8988T (cell line): ENCODE results near the gene AAK1.
"Not testable (repeated sequence)": the region's sequence is repeated elsewhere in the genome, so short reads cannot be mapped to it uniquely, and the experiment has no call there.

Experiments
- DNase-seq: peaks from one replicate; pipeline ENCODE4 v3.0.0; 2011

The AAK1 gene

GRCh38 chr2:69592511-69592910 lies 51.0 kb downstream of the AAK1 start:
- DNase-seq, result no peak

DNA sequence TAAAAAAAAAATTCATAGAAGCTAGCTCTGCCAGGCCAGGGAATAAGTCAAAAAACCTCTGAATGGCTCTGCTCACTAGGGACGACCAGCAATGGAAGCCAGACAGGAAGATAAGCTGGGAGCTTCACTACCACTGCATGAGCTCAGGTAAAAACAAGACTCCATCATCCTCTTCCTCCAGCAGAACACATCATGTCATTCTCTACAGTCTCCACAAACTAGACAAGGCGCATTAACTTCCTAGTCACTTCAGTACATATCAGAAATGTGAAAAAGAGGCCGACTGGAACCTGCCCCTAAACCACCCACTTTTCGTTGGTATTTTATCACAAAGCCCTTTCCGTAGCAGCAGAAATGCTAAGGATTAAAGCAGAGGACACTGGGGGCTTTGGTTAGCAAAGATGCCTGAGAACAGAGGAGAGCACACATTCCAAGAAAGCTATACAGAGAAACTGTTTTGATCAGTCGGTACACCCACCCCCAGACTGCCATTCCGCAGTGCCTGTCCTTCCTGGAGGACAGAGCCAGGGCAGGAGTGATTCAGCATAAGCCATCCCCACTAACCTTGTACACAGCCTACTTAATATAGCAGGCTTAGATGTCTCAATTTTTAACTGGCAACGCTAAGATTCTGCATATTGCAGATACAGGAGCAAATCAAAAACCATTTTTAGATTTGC lies 53.4 kb downstream of the AAK1 start:
- DNase-seq, result no peak

DNA sequence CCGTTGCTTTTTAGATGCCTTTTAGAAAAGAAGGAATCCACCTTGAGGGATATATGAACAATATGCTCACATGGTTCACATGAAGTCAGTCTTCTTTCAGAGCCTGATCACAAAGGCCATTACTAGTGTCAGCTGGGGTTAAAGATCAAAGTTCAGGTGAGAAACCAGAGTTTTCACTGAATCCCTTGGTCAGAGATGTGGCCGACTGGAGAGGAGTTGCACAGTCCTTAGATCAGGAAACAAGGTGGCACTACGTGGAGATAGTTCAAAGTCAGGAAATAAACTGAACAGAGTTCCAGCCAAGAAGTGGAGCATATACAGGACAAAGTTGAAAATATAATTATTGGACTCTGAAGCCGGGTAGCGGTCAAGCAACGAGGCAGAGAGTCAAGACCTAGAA lies 54.6 kb downstream of the AAK1 start:
- no peak for DNase-seq

- DNase-seq, result no peak
Measured at GRCh38 chr2:69588403-69588802, 55.1 kb downstream of the AAK1 start.

GRCh38 chr2:69585855-69586555 lies 57.5 kb downstream of the AAK1 start:
- DNase-seq, result no peak

DNA sequence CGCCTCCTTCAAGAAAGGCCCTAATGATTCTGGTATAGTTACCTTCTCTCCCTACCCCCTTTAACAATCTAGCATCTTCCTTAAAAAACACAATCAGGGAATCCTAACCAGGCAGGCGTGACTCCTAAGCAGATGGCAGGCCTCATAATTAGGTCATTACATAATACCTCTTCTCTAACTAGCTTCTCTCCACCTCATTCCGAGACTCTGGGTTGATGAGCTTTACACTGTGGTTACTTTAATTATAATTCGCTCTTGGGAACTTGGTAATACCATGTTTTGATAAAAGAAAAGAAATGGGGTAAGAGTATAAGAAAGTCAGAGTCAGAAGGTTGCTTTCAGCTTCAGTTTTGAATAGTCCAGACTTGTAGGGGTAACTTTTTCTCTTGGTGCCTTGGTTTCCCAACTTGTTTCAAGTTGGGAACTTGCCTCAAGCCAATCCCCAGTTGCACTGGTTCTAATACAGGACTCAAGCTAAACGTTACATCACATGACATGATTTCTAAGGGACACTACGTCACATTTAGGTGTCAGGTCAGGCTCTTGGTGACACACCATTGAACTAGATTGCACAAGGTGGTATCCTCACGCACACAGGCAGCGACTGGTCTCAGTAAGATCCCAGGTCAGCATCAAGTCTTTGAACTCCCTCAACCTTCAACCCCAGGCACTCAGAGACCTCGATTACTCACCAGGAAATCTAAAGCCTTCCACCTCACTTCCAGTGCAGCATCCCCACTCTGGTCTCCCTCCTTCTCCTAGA lies 59.2 kb downstream of the AAK1 start:
- DNase-seq, result no peak

GRCh38 chr2:69583321-69583833 lies 60.2 kb downstream of the AAK1 start:
- no peak for DNase-seq

GRCh38 chr2:69582582-69583176 lies 60.9 kb downstream of the AAK1 start:
- no peak for DNase-seq

DNA sequence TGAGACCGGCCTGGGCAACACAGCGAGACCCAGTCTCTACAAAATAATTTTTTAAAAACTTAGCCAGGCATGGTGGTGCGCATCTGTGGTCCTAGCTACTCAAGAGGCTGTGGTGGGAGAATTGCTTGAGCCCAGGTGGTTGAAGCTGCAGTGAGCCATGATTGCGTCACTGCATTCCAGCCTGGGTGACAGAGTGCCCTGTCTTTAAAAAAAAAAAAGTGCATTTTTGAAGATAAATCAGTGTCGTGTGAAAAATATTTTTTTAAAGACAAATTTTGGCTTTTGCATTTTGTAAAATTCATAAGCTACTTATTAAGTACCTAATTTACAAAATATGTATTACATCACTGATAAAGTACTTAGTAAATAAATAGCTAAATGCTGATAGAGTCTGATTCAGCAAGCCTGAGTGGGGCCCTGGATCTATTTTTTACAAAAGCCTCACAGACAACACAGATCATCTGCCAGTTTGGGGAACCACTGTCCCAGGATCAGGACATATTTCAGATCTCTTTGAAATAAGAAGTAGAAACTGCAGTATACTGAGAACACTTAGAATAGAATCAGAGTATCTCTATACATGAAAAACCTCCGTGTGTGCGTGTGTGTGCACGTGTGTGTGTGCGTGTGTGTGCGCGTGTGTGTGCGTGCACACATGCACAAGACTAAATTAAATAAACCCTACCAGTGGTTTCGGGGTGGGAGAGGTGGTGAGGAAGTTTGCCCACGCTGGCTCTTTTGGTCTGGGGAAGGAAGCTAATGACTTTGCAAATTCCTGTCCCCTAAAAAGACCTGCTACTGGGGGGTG lies 61.6 kb downstream of the AAK1 start:
- DNase-seq, result no peak

- DNase-seq, result no peak
Measured at GRCh38 chr2:69580486-69580885, 63.1 kb downstream of the AAK1 start.

- DNase-seq, result no peak
Measured at GRCh38 chr2:69579536-69579935, 64.0 kb downstream of the AAK1 start.

- DNase-seq, result no peak
Measured at GRCh38 chr2:69578198-69578540, 65.4 kb downstream of the AAK1 start.

- DNase-seq, result no peak
Measured at GRCh38 chr2:69577467-69578197, 65.9 kb downstream of the AAK1 start.

DNA sequence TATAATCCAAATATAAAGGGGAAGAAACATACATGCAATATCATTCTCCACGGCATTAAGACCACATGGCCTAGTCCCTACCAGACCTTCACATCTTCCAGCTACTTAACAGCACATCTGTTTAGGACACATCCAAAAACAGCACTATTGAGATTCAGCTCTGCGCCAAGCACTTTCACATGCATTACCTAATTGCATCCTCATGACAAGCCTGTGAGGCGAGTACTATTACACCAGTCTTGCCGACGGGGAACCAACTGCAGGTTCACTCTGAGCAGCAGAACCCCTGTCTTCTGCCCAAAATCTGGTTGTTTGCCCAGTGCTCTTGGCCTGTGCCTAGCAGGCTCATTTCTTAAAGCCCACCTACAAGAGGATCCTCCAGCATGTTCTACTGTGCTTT lies 66.7 kb downstream of the AAK1 start:
- no peak for DNase-seq

DNA sequence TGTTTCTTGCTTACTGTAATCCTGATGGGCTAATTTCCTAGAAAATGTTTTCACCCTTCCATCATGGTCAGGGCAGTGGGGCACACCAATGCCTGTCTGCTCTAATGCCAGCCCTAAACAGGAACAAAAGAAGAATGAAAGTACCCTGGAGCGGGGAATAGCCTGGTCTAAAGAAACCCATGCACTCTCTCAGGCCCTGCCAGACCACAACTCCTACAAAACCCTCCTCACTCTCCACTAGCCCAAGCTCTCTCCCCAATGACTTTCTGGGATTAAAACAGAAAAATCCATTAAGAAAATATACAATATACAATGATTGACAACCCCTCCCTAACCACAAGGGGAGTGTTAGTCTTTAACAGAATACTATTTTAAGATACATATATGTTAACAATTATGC lies 67.6 kb downstream of the AAK1 start:
- DNase-seq, result no peak

DNA sequence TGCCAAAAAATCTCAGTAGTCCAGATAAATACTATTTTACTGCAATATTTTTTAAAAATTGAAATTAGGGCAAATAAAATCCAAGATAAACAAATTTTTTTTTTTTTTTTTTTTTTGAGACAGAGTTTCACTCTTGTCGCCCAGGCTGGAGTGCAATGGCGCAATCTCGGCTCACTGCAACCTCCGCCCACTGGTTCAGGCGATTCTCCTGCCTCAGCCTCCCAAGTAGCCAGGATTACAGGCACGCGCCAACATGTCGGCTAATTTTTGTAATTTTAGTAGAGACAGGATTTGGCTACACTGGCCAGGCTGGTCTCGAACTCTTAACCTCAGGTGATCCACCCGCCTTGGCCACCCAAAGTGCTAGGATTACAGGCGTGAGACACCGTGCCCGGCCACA lies 68.2 kb downstream of the AAK1 start:
- not testable (repeated sequence) for DNase-seq

GRCh38 chr2:69572641-69573040 lies 70.9 kb downstream of the AAK1 start:
- DNase-seq, result no peak

DNA sequence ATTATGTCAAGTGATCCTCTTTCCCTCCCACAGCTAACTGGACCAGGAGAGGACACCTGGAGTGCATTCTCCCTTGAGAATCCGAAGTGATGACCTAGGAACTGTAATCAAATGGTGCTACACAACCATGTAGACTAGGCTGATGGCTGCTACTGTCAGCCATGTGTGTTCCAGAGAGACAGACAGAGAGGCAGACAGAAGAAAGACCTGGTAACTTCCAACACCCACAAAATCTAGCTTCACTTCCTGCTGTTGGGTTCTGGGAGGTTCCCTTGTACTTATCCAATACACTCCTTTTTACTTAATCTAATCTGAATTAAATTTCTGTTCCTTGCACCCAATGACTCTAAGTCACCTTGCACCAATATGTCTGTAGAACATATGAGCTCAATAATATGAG lies 72.3 kb downstream of the AAK1 start:
- no peak for DNase-seq

DNA sequence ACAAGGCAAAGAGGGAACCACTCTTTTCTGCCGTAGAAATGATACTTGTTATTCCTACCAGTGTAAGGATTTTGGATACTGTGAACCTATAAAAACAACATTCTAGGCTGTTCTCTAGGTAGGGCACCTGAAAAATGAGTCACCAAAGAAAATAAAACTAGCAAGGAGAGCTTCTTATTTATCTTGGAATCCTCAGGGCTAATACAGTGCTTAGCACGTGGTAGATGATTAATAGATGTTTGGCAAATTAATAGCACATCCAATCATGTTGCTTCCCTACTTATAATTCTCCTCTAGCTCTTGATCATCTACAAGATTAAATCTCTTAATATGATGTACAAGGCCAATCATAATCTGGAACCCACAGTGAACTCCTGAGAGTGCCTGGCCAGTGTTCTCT lies 73.1 kb downstream of the AAK1 start:
- DNase-seq, result no peak

- no peak for DNase-seq
Measured at GRCh38 chr2:69567909-69568300, 75.6 kb downstream of the AAK1 start.

DNA sequence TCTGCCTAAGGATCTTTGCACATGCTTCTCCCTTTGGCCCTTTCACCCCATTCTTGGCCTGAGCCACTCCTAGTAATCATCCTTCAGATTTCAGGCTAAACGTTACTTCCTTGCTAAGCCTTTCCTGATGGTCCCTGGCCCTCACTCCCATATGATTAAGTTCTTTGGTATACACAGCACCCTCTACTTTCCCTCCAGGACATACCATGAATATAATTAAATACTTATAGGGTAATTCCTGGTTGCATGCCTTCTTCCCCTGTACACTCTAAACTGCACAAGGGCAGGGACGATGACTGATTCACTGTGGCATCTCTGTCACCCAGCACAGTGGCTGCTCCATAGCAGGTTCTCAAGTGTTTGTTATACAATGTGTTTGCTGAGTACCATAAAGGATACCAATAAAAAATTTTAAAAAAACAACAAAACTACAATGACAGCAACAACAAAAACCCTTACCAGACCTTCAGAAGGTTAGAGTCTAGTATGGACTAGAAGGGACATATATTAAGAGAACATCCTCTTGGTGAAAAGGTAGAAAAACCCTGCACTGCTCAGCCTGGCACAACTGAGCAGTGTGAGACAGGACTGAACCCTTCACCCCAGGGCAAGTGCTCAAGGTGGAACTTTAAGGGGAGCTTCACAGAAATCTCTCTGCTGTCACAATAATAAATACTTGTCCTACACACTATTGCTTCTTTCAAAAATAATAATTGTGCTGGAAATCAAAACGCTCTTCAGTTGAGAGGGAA lies 76.2 kb downstream of the AAK1 start:
- DNase-seq, result no peak
